Mammary epithelial cell (primary cell): ENCODE data around the gene KMT5C.

ENCODE experiments used
- EZH2 ChIP-seq: IDR thresholded peaks from 2 replicates; pipeline ENCODE4 v1.6.1; 2012; ENCODE audit warnings: low read length, inconsistent platforms, borderline replicate concordance
- TF ChIP-seq, protein P1 (sequence below), 2 donors: IDR thresholded peaks in 1 of 2; conservative IDR thresholded peaks in 1 of 2; 2 replicates each; pipeline ENCODE4 v1.5.1; 2011 to 2012; ENCODE audit warnings: inconsistent platforms in 2 of 2, low read length in 2 of 2, mild to moderate bottlenecking in 2 of 2, control low read depth in 1 of 2, low read depth in 1 of 2; ENCODE audit not compliant: insufficient read depth in 1 of 2; ENCODE audit errors: extremely low read depth in 1 of 2

DNA sequence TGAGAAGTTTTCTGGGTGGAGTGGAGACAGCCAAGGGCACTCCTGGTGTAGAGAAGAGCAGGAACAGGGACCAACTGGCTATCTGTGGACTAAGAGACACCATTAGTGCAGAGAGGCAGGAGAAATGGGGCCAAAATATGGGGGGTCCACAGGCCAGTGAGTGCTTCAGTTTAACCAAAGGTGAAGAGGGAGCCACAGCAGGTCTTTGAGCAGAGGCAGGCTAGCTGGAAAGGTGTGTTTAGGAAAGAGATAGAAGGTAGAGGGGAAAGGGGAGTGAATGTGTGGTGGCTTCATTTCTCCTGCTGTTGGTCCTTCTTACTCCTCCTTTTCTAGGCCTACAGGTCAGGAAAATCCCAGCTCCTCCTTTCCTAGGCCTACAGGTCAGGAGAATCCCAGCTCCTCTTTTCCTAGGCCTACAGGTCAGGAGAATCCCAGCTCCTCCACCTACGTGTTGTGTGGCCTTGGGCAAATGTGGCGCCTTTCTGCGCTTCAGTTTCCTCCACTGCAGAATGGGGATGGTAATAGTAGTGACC, 42.9 kb downstream of the KMT5C start:
- no peak for TF ChIP-seq EZH2
- TF ChIP-seq, protein P1, sequence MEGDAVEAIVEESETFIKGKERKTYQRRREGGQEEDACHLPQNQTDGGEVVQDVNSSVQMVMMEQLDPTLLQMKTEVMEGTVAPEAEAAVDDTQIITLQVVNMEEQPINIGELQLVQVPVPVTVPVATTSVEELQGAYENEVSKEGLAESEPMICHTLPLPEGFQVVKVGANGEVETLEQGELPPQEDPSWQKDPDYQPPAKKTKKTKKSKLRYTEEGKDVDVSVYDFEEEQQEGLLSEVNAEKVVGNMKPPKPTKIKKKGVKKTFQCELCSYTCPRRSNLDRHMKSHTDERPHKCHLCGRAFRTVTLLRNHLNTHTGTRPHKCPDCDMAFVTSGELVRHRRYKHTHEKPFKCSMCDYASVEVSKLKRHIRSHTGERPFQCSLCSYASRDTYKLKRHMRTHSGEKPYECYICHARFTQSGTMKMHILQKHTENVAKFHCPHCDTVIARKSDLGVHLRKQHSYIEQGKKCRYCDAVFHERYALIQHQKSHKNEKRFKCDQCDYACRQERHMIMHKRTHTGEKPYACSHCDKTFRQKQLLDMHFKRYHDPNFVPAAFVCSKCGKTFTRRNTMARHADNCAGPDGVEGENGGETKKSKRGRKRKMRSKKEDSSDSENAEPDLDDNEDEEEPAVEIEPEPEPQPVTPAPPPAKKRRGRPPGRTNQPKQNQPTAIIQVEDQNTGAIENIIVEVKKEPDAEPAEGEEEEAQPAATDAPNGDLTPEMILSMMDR (conservative IDR thresholded peaks at IDR 0.05 in 1 of 2, IDR thresholded peaks at IDR 0.05 in 1 of 2; ENCODE audit: extremely low read depth in 1 of 2, insufficient read depth in 1 of 2, low read depth in 1 of 2, low read length in 2 of 2), result no peak
